K562 (cell line): ENCODE data around the gene SPATA13. TPM values are rescaled to one million over a fixed set of nuclear protein-coding genes. Genes with fewer than 3 reads are reported as not detected.

Experiments
- ATAC-seq: fragments of 200-7000 bp; cut with Tn5 transposase; 3 replicates; pipeline ENCODE4 v1.9.1; 2020; ENCODE audit warnings: moderate library complexity
- BruUV-seq: library from RNA; stranded (reverse); fragments of 400-500 nt; replicated peaks from 2 replicates; lab custom pipeline; 2021; lab: Mats Ljungman, UMichigan
- CTCF ChIA-PET: fragments of 300-600 bp; formaldehyde crosslinking; extraction: SDS; loops from one replicate; lab custom pipeline; 2021; ENCODE audit warnings: low intra/inter-chr PET ratio; lab: Yijun Ruan, JAX
- POLR2A ChIA-PET: fragments of 300-600, 350-650 bp; sonication (Branson Sonifier 250); formaldehyde crosslinking; extraction: SDS; loops from one replicate; lab custom pipeline; 2021; ENCODE audit warnings: antibody characterized with exemption, inconsistent platforms; lab: Yijun Ruan, JAX
- DNase-seq, 4 experiments: peaks; one replicate each; pipeline versions ENCODE4 v3.0.0 to v3.0.0-alpha.2; 2011 to 2018; ENCODE audit warnings: low spot score in 3 of 4, mixed read lengths in 3 of 4; ENCODE audit errors: extremely low read depth in 1 of 4
- FAIRE-seq: peaks from 2 replicates; lab custom pipeline; 2011; peaks lifted over from hg19 to GRCh38; lab: Jason Lieb, UNC
- H2AFZ ChIP-seq: 2 replicates; pipeline ENCODE4 v1.6.0; 2011; ENCODE audit warnings: low read depth, low read length, control low read depth, inconsistent platforms
- H3K27ac ChIP-seq: fragments of 200-600 bp; 3 replicates; pipeline ENCODE4 v1.8.0; 2011; ENCODE audit warnings: low read depth, mild to moderate bottlenecking, control low read depth, inconsistent platforms, low read length, moderate library complexity, mixed read lengths; ENCODE audit errors: extremely low read depth
- H3K27me3 ChIP-seq, 2 experiments: fragments of 300-600 bp in 1 of 2; 2 replicates in 1 of 2; 3 replicates in 1 of 2; pipeline versions ENCODE4 v1.6.0 to v1.8.0; 2011; ENCODE audit warnings: inconsistent platforms in 2 of 2, low read length in 2 of 2, mild to moderate bottlenecking in 1 of 2, mixed read lengths in 1 of 2, moderate library complexity in 1 of 2; ENCODE audit not compliant: control insufficient read depth in 2 of 2, insufficient read depth in 2 of 2
- H3K36me3 ChIP-seq: fragments of 300-600 bp; 3 replicates; pipeline ENCODE4 v1.8.0; 2011; ENCODE audit warnings: mild to moderate bottlenecking, low read length, inconsistent platforms; ENCODE audit not compliant: control insufficient read depth, insufficient read depth
- H3K4me1 ChIP-seq, 2 experiments: fragments of 200-600 bp in 1 of 2; replicated peaks in 1 of 2; 2 replicates in 1 of 2; 3 replicates in 1 of 2; pipeline versions ENCODE4 v1.5.1 to v1.8.0; 2011; ENCODE audit warnings: inconsistent platforms in 2 of 2, low read length in 2 of 2, mild to moderate bottlenecking in 1 of 2, mixed read lengths in 1 of 2, moderate library complexity in 1 of 2; ENCODE audit not compliant: control insufficient read depth in 2 of 2, insufficient read depth in 2 of 2
- H3K4me2 ChIP-seq: 2 replicates; pipeline ENCODE4 v1.6.1; 2011; ENCODE audit warnings: low read length, control low read depth, inconsistent platforms, mixed read lengths; ENCODE audit not compliant: insufficient read depth
- H3K4me3 ChIP-seq: fragments of 200-600 bp; sonication (generic), shearing (Covaris generic); 2 replicates; pipeline ENCODE4 v1.5.1; 2016; ENCODE audit warnings: control low read depth, inconsistent platforms
- H3K79me2 ChIP-seq: fragments of 200-600 bp; 3 replicates; pipeline ENCODE4 v1.8.0; 2011; ENCODE audit warnings: low read length, inconsistent platforms; ENCODE audit not compliant: control insufficient read depth, insufficient read depth
- H3K9ac ChIP-seq, 2 experiments: 2 replicates each; pipeline versions ENCODE4 v1.6.0 to v1.6.1; 2011; ENCODE audit warnings: low read depth in 2 of 2, low read length in 2 of 2, control low read depth in 1 of 2, inconsistent platforms in 1 of 2, mild to moderate bottlenecking in 1 of 2, mixed read lengths in 1 of 2; ENCODE audit not compliant: insufficient read depth in 1 of 2
- H3K9me1 ChIP-seq: one replicate; pipeline ENCODE4 v1.6.0; 2011; ENCODE audit warnings: inconsistent platforms, mild to moderate bottlenecking, low read length, moderate library complexity; ENCODE audit not compliant: control insufficient read depth, insufficient read depth
- H3K9me3 ChIP-seq: replicated peaks from 2 replicates; pipeline ENCODE4 v1.5.1; 2011; ENCODE audit warnings: low read depth, low read length, inconsistent platforms; ENCODE audit not compliant: control insufficient read depth, insufficient read depth
- H4K20me1 ChIP-seq: replicated peaks from 2 replicates; pipeline ENCODE4 v1.6.1; 2011; ENCODE audit warnings: low read length, inconsistent platforms, mixed read lengths; ENCODE audit not compliant: control insufficient read depth, insufficient read depth
- CBFA2T2 ChIP-seq: fragments of 450-650 bp; conservative IDR thresholded peaks from 2 replicates; pipeline ENCODE4 v1.6.1; 2017; ENCODE audit warnings: mild to moderate bottlenecking
- MEIS2 ChIP-seq: fragments of 450-650 bp; IDR thresholded peaks from 2 replicates; pipeline ENCODE4 v1.6.1; 2014; ENCODE audit warnings: mild to moderate bottlenecking; ENCODE audit not compliant: partially characterized antibody
- PML ChIP-seq: IDR thresholded peaks from 2 replicates; pipeline ENCODE4 v1.6.1; 2012; ENCODE audit warnings: low read length, inconsistent platforms
- PTTG1 ChIP-seq: fragments of 450-650 bp; IDR thresholded peaks from 2 replicates; pipeline ENCODE4 v1.6.1; 2016; ENCODE audit warnings: low read depth, mild to moderate bottlenecking, missing genetic modification characterization, missing compliant biosample characterization
- RBFOX2 ChIP-seq: fragments of 200-400 bp; formaldehyde crosslinking; IDR thresholded peaks from 2 replicates; pipeline ENCODE4 v1.6.1; 2017; ENCODE audit warnings: low read depth, mild to moderate bottlenecking, low read length, moderate library complexity
- SAP30 ChIP-seq: fragments of 200-600 bp; sonication (generic); IDR thresholded peaks from 2 replicates; pipeline ENCODE4 v1.6.1; 2012; ENCODE audit warnings: borderline replicate concordance, low read depth, mild to moderate bottlenecking, moderate library complexity, low read length, control low read depth, inconsistent platforms; ENCODE audit not compliant: insufficient read depth, poor library complexity, severe bottlenecking
- ZNF165 ChIP-seq: fragments of 250-450 bp; sonication (Bioruptor Pico); IDR thresholded peaks from 2 replicates; pipeline ENCODE4 v1.4.0; 2020; ENCODE audit warnings: borderline replicate concordance
- ZNF184 ChIP-seq: sonication (generic); formaldehyde crosslinking; IDR thresholded peaks from 2 replicates; pipeline ENCODE4 v1.5.0; 2020; ENCODE audit warnings: missing genetic modification reagents
- WGBS: fragments of 100-300 bp; shearing (Covaris generic); methylation state at CpG from one replicate; pipeline ENCODE4 v1.1.6; 2016; ENCODE audit warnings: low coverage, mixed read lengths; ENCODE audit not compliant: insufficient coverage; ENCODE audit errors: missing lambda C conversion rate; 5-methylcytosine and 5-hydroxymethylcytosine counted together
- in situ Hi-C: fragments of 300-500 bp; cut with MboI; formaldehyde crosslinking; loops from 4 replicates; pipeline ENCODE4 v1.15.0; 2018; ENCODE audit warnings: inconsistent platforms, mixed read lengths
- intact Hi-C: fragments of 100-400 bp; cut with micrococcal nuclease; formaldehyde crosslinking; loops from 2 replicates; pipeline ENCODE4 v1.14.2; 2022
- polyA plus RNA-seq, 8 experiments: library from polyadenylated mRNA; depleted of rRNA in 4 of 8; stranded (reverse) in 5 of 8; unstranded in 3 of 8; fragments of >200 nt; fragmentation: Nextera tagmentation in 2 of 8; fragmentation: Illumina TruSeq in 1 of 8; extraction: Ambion mirVana in 2 of 8; extraction: Trizol in 1 of 8; gene quantifications; 2 replicates each; pipeline versions ENCODE4 v1.2.1 to v1.2.3, GENCODE V29; 2011 to 2014; ENCODE audit warnings: inconsistent platforms in 1 of 8, missing spikeins in 1 of 8
- total RNA-seq, 7 experiments: library from RNA; depleted of rRNA in 6 of 7; stranded (reverse); fragments of >200 nt in 6 of 7; fragmentation: Illumina TruSeq in 2 of 7; extraction: Trizol in 2 of 7; gene quantifications; 2 replicates each; pipeline versions ENCODE4 v1.2.1 to v1.2.3, GENCODE V29; 2011 to 2021; ENCODE audit warnings: low replicate concordance in 1 of 7
- TF ChIP-seq, protein P1 (sequence below): sonication (generic); formaldehyde crosslinking; IDR thresholded peaks from 2 replicates; pipeline ENCODE4 v1.8.1; 2023; ENCODE audit warnings: mild to moderate bottlenecking, missing genetic modification reagents
- TF ChIP-seq, protein P2 (sequence below): sonication (generic); formaldehyde crosslinking; IDR thresholded peaks from 2 replicates; pipeline ENCODE4 v1.8.1; 2023; ENCODE audit warnings: mild to moderate bottlenecking, missing genetic modification reagents
- TF ChIP-seq, protein P3 (sequence below), 2 experiments: fragments of 250-450 bp in 1 of 2; fragments of 450-650 bp in 1 of 2; sonication (Bioruptor Pico) in 1 of 2; IDR thresholded peaks; 2 replicates each; pipeline versions ENCODE4 v1.6.1 to v1.8.0; 2016 to 2021; ENCODE audit warnings: mild to moderate bottlenecking in 2 of 2, moderate library complexity in 2 of 2, missing compliant biosample characterization in 1 of 2, missing genetic modification characterization in 1 of 2
- TF ChIP-seq, protein P4 (sequence below): fragments of 450-650 bp; formaldehyde crosslinking; IDR thresholded peaks from 2 replicates; pipeline ENCODE4 v1.4.0; 2020; ENCODE audit warnings: mild to moderate bottlenecking, moderate library complexity

Gene SPATA13
- total and polyA plus RNA-seq, 9 of the 15 experiments (the other 6 are each of a cell fraction or from before 2014, with no cell fraction given) = 0.08 to 0.99 (median 0.21) TPM; not detected in 2

DNA sequence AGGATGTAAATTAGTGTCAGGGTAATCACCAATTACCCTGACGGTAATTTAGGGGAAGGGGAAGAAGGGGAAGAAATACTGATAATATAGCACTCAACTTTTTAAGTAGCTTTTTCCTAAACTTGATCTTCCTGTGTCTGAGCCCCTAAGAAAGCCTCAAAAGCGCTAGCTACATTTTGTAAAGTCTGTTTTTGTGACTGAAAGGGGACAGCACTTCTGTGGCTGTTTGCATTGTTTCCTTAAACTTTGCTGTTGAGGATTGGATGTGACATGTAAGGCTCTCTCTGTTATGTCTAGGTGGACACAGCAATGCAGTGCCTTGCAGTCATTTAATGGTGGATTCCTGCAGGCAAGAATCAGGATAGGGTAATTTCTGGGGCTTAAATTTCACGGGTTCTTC, 42.8 kb downstream of the SPATA13 start:
- Histone ChIP-seq H4K20me1 (no peaks in the 10 kb centered on the region), H3K79me2 (no peaks in the 10 kb centered on the region), H3K36me3 (no peaks in the 10 kb centered on the region), H3K4me1 (no peaks in the 10 kb centered on the region), H3K9ac (no peak overlapping the region), H3K4me2 (no peak overlapping the region), H3K9me1 (no peaks in the 10 kb centered on the region), H3K9me3 (no peaks in the 10 kb centered on the region), H3K27ac (no peak overlapping the region), H3K4me3 (no peak overlapping the region), H3K27me3 (no peaks in the 10 kb centered on the region), H2AFZ (no peak overlapping the region)
- WGBS = 0% methylated on average over 2 of the region's 3 CpGs
- in situ Hi-C loops = loop anchor here (25.0 kb wide), 1 partner anchor 291 kb away; no protein-coding TSS in a partner anchor
- FAIRE-seq (no peak), DNase-seq (no peak), ATAC-seq (no peak)
- ChIA-PET POLR2A (interaction anchor here (0.7 kb wide), 1 partner anchor 192 kb away, joined by 3 read pairs; no protein-coding TSS in a partner anchor), CTCF (interaction anchor here (0.7 kb wide), 1 partner anchor 110 kb away, joined by 3 read pairs; no protein-coding TSS in a partner anchor)
- no TSS peak for BruUV-seq
- intact Hi-C loops = no loop called here
- no peak for TF ChIP-seq SAP30
- TF ChIP-seq, protein P1, sequence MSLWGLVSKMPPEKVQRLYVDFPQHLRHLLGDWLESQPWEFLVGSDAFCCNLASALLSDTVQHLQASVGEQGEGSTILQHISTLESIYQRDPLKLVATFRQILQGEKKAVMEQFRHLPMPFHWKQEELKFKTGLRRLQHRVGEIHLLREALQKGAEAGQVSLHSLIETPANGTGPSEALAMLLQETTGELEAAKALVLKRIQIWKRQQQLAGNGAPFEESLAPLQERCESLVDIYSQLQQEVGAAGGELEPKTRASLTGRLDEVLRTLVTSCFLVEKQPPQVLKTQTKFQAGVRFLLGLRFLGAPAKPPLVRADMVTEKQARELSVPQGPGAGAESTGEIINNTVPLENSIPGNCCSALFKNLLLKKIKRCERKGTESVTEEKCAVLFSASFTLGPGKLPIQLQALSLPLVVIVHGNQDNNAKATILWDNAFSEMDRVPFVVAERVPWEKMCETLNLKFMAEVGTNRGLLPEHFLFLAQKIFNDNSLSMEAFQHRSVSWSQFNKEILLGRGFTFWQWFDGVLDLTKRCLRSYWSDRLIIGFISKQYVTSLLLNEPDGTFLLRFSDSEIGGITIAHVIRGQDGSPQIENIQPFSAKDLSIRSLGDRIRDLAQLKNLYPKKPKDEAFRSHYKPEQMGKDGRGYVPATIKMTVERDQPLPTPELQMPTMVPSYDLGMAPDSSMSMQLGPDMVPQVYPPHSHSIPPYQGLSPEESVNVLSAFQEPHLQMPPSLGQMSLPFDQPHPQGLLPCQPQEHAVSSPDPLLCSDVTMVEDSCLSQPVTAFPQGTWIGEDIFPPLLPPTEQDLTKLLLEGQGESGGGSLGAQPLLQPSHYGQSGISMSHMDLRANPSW (CRISPR knock-in tag) = no peak
- TF ChIP-seq MEIS2 = no peak
- no peak for TF ChIP-seq RBFOX2
- no peak for TF ChIP-seq PTTG1 (tag)
- TF ChIP-seq ZNF184 (CRISPR knock-in tag) = no peak
- TF ChIP-seq CBFA2T2 = no peak
- TF ChIP-seq, protein P2, sequence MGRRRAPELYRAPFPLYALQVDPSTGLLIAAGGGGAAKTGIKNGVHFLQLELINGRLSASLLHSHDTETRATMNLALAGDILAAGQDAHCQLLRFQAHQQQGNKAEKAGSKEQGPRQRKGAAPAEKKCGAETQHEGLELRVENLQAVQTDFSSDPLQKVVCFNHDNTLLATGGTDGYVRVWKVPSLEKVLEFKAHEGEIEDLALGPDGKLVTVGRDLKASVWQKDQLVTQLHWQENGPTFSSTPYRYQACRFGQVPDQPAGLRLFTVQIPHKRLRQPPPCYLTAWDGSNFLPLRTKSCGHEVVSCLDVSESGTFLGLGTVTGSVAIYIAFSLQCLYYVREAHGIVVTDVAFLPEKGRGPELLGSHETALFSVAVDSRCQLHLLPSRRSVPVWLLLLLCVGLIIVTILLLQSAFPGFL (CRISPR knock-in tag) = no peak
- TF ChIP-seq, protein P3, sequence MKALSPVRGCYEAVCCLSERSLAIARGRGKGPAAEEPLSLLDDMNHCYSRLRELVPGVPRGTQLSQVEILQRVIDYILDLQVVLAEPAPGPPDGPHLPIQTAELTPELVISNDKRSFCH (CRISPR knock-in tag; IDR thresholded peaks at IDR 0.05) = no peak
- TF ChIP-seq, protein P3 (tag; IDR thresholded peaks at IDR 0.05) = no peak
- TF ChIP-seq, protein P4, sequence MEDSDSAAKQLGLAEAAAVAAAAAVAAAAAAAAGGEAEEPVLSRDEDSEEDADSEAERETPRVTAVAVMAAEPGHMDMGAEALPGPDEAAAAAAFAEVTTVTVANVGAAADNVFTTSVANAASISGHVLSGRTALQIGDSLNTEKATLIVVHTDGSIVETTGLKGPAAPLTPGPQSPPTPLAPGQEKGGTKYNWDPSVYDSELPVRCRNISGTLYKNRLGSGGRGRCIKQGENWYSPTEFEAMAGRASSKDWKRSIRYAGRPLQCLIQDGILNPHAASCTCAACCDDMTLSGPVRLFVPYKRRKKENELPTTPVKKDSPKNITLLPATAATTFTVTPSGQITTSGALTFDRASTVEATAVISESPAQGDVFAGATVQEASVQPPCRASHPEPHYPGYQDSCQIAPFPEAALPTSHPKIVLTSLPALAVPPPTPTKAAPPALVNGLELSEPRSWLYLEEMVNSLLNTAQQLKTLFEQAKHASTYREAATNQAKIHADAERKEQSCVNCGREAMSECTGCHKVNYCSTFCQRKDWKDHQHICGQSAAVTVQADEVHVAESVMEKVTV (CRISPR knock-in tag) = no peak
- TF ChIP-seq ZNF165 (CRISPR knock-in tag) = no peak
- no peak for TF ChIP-seq PML
